Mucosa of rectum (tissue), 2 donors: ENCODE data around the gene CASP14.

Experiments used
- H3K27ac ChIP-seq, 2 donors: one replicate each; pipeline ENCODE4 v1.7.0; 2013; ENCODE audit warnings: inconsistent platforms in 2 of 2, low read depth in 2 of 2, low read length in 2 of 2
- H3K27me3 ChIP-seq, 2 donors: one replicate each; pipeline ENCODE4 v1.7.0; 2013; ENCODE audit warnings: low read length in 2 of 2; ENCODE audit not compliant: control insufficient read depth in 2 of 2, insufficient read depth in 2 of 2
- H3K36me3 ChIP-seq, 2 donors: one replicate each; pipeline ENCODE4 v1.7.0; 2013; ENCODE audit warnings: low read length in 2 of 2; ENCODE audit not compliant: control insufficient read depth in 2 of 2, insufficient read depth in 2 of 2
- H3K4me1 ChIP-seq, 2 donors: one replicate each; pipeline ENCODE4 v1.7.0; 2013; ENCODE audit warnings: low read length in 2 of 2, mild to moderate bottlenecking in 1 of 2; ENCODE audit not compliant: control insufficient read depth in 2 of 2, insufficient read depth in 2 of 2
- H3K4me3 ChIP-seq, 2 donors: one replicate each; pipeline ENCODE4 v1.7.0; 2013; ENCODE audit warnings: low read length in 2 of 2
- H3K9ac ChIP-seq, 2 donors: one replicate each; pipeline ENCODE4 v1.7.0; 2013; ENCODE audit warnings: low read length in 2 of 2, low read depth in 1 of 2, mild to moderate bottlenecking in 1 of 2
- H3K9me3 ChIP-seq, 2 donors: one replicate each; pipeline ENCODE4 v1.7.0; 2013; ENCODE audit warnings: low read length in 2 of 2; ENCODE audit not compliant: control insufficient read depth in 2 of 2
- donor health status: healthy.
- donor health status: Normal muscosa, but diverticular disease.

The CASP14 gene

GRCh38 chr19:15028490-15028889, 20.8 kb upstream of the CASP14 start:
- no peaks in the 10 kb centered on the region for H3K9me3 ChIP-seq
- no peak overlapping the region for H3K4me3 ChIP-seq
- H3K27ac ChIP-seq, result no peak overlapping the region
- no peaks in the 10 kb centered on the region for H3K4me1 ChIP-seq
- H3K9ac ChIP-seq, result no peak overlapping the region
- H3K27me3 ChIP-seq, result peaks cover 2% of the 10 kb centered on the region in 2 donors
- H3K36me3 ChIP-seq, result no peaks in the 10 kb centered on the region

DNA sequence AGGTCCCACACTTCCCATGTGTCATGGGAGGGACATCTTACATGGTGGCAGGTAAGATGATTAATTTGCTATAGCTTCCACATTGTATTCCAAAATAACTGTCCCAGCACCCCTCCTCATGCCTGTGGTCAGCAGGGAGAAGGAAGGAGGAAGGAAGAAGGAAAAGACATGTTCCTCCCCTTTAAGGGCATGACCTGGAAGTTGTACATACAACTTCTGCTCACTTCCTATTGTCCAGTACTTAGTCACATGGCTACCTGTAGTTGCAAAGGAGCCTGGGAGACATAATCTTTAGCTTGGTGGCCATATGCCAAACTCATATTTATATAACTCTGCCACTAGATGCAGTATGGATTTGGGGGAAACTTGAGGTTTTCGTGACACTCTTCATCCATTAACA, 17.6 kb upstream of the CASP14 start:
- H3K9ac ChIP-seq, result no peak overlapping the region
- H3K4me3 ChIP-seq, result no peak overlapping the region
- H3K27ac ChIP-seq, result no peak overlapping the region
- no peaks in the 10 kb centered on the region for H3K36me3 ChIP-seq
- H3K9me3 ChIP-seq, result no peaks in the 10 kb centered on the region
- no peaks in the 10 kb centered on the region for H3K27me3 ChIP-seq
- no peaks in the 10 kb centered on the region for H3K4me1 ChIP-seq

GRCh38 chr19:15035795-15036311, 13.4 kb upstream of the CASP14 start:
- Histone ChIP-seq H3K9me3 (no peaks in the 10 kb centered on the region), H3K4me1 (no peaks in the 10 kb centered on the region), H3K27ac (no peak overlapping the region), H3K4me3 (no peak overlapping the region), H3K9ac (no peak overlapping the region), H3K36me3 (no peaks in the 10 kb centered on the region), H3K27me3 (no peaks in the 10 kb centered on the region)

DNA sequence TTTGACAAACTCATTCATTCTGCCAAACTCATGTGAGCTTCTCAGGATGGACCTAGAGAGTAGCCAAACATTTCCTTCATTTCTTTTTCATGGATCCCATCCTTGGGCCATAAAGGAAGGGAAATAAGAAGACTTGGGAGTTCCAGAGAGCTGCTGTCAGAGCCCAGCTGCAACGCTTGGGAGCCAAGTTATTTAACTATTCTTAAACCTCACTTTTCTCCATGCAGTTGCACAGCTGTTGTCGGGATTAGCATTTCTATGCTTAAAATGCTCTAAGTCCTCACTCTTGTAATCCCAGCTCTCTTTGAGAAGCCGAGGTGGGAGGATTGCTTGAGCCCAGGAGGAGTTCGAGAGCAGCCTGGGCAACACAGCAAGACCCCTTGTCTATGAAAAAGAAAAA, 11.7 kb upstream of the CASP14 start:
- Histone ChIP-seq H3K9me3 (no peaks in the 10 kb centered on the region), H3K27me3 (no peaks in the 10 kb centered on the region), H3K27ac (no peak overlapping the region), H3K4me3 (no peak overlapping the region), H3K9ac (no peak overlapping the region), H3K4me1 (no peaks in the 10 kb centered on the region), H3K36me3 (no peaks in the 10 kb centered on the region)

DNA sequence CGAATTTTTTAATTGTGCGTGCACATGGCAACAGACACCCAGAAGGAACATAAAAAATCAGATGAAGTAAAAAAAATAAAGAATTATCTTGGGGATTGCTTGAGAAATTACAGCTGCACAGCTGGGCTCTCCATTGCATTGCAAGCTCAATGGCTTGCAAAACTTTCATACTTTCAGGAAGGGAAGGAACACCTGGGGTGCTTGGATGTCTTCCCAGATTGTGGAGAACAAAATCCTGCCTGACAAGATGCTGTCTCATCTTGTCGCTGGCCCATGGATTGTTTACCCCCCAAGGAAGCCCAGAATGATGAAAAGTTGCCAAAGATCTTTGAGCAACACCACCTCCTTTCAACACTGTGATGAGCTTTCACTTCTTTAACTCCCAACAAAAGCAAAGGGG, 11.0 kb upstream of the CASP14 start:
- Histone ChIP-seq H3K9ac (no peak overlapping the region), H3K36me3 (no peaks in the 10 kb centered on the region), H3K4me1 (no peaks in the 10 kb centered on the region), H3K27me3 (no peaks in the 10 kb centered on the region), H3K9me3 (no peaks in the 10 kb centered on the region), H3K27ac (no peak overlapping the region), H3K4me3 (no peak overlapping the region)

DNA sequence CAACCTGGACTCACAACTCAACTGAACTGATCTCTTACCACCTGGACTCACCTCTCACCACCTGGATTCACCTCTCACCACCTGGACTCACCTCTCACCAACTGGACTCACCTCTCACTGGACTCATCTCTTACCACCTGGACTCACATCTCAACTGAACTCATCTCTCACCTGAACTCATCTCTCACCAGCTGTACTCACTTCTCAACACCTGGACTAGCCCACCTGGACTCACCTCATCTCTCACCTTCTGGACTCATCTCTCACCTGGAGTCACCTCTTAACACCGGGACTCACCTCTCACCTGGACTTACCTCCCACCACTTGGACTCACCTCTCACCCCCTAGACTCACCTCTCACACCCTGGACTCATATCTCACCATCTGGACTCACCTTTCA, 7.3 kb upstream of the CASP14 start:
- H3K27me3 ChIP-seq, result peaks cover 0 to under 1% of the 10 kb centered on the region in 2 donors
- no peaks in the 10 kb centered on the region for H3K36me3 ChIP-seq
- no peak overlapping the region for H3K9ac ChIP-seq
- H3K4me3 ChIP-seq, result no peak overlapping the region
- H3K27ac ChIP-seq, result no peak overlapping the region
- H3K9me3 ChIP-seq, result no peaks in the 10 kb centered on the region
- no peaks in the 10 kb centered on the region for H3K4me1 ChIP-seq

DNA sequence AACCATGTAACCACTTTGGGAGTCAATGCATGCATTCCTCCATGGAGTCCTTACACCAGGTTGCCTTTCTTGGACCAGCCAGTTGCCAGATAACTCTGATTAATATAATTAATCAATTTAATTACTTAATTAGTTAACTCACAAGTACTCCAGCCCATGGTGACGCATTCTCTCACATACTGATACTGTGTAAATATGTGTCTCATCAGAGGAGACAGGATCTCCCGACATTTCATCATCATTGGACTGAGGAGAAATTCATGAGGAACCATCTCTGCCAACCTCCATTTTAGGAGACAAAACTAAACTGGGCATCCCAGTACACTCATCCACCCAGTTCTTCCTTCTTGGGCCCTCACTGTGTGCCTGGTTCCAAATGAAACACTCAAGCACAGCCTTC, 6.5 kb upstream of the CASP14 start:
- H3K36me3 ChIP-seq, result no peaks in the 10 kb centered on the region
- no peaks in the 10 kb centered on the region for H3K9me3 ChIP-seq
- H3K27me3 ChIP-seq, result peaks cover 0 to 2% of the 10 kb centered on the region in 2 donors
- H3K27ac ChIP-seq, result no peak overlapping the region
- no peaks in the 10 kb centered on the region for H3K4me1 ChIP-seq
- no peak overlapping the region for H3K9ac ChIP-seq
- no peak overlapping the region for H3K4me3 ChIP-seq

- Histone ChIP-seq H3K27ac (no peak overlapping the region), H3K9me3 (no peaks in the 10 kb centered on the region), H3K36me3 (no peaks in the 10 kb centered on the region), H3K4me3 (no peak overlapping the region), H3K9ac (no peak overlapping the region), H3K4me1 (no peaks in the 10 kb centered on the region), H3K27me3 (peaks cover 0 to 2% of the 10 kb centered on the region in 2 donors)
Observed at GRCh38 chr19:15045506-15045905, 3.8 kb upstream of the CASP14 start.

DNA sequence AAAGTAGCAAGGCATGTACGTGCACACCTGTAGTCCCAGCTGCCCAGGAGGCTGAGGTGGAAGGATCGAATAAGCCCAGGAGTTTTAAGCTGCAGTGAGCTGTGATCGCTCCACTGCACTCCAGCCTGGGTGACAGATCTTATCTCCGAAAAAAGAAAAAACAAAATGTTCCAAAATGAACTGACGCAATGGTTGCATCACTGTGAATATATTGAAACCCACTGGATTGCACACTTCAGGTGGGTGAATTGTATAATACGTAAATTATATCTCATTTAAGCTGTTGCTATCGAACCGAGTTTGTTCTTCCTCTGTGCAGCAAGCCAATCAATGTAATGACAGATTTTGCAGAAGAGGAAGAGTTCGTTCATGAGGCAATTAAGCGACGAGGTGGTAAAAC, 1.6 kb upstream of the CASP14 start:
- no peaks in the 10 kb centered on the region for H3K4me1 ChIP-seq
- H3K9me3 ChIP-seq, result no peaks in the 10 kb centered on the region
- no peak overlapping the region for H3K4me3 ChIP-seq
- no peak overlapping the region for H3K9ac ChIP-seq
- no peak overlapping the region for H3K27ac ChIP-seq
- no peaks in the 10 kb centered on the region for H3K36me3 ChIP-seq
- H3K27me3 ChIP-seq, result peaks cover 0 to 2% of the 10 kb centered on the region in 2 donors

DNA sequence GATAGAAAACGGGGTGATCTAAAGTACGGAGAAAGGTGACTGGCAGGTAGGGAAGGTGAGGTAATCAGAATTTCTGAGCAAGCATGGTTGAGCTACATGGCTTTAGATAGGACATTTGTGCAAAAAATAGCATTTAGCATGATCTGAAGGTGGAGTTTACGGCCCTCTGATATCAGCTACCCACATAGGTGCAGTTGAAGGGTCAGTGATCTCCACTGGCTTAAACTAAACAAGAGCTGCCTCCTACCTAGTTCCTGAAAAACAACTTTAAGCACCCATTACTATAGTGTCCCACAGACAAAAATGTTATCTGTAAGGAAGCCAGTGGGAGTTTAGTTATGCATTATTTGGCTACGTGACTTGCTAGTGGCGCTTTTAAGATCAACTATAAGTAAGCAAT, 1.2 kb upstream of the CASP14 start:
- no peaks in the 10 kb centered on the region for H3K4me1 ChIP-seq
- no peak overlapping the region for H3K4me3 ChIP-seq
- H3K9ac ChIP-seq, result no peak overlapping the region
- H3K36me3 ChIP-seq, result no peaks in the 10 kb centered on the region
- H3K27ac ChIP-seq, result no peak overlapping the region
- H3K9me3 ChIP-seq, result no peaks in the 10 kb centered on the region
- peaks cover 0 to 2% of the 10 kb centered on the region in 2 donors for H3K27me3 ChIP-seq

DNA sequence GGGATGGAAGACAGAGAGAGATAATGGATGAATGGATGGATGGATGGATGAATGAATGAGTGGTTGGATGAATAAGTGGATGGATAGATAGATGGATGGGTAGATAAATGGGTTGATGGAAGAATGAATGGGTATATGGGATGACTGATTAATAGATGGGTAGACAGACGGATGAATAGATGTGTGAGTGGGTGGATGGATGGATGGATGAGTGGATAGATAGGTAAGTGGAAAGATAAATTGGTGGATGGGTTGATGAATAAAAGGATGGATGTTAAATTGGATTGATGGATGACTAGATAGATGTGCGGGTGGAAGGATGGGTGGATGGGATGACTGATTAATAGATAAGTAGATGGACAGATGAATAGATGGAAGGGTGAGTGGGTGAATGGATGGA, 1.4 kb downstream of the CASP14 start:
- Histone ChIP-seq H3K27me3 (peaks cover 0 to 2% of the 10 kb centered on the region in 2 donors), H3K4me3 (no peak overlapping the region), H3K27ac (no peak overlapping the region), H3K9ac (no peak overlapping the region), H3K4me1 (no peaks in the 10 kb centered on the region), H3K9me3 (no peaks in the 10 kb centered on the region), H3K36me3 (no peaks in the 10 kb centered on the region)
